H1 (cell line): ENCODE results near the gene ATPAF2. TPM values are rescaled to one million over a fixed set of nuclear protein-coding genes. Genes with fewer than 3 reads are reported as not detected.

Experiments
- BACH1 ChIP-seq: IDR thresholded peaks from 2 replicates; pipeline ENCODE4 v1.6.1; 2012; ENCODE audit warnings: low read length, improper control_type of control experiment
- CBX8 ChIP-seq: fragments of 300-800, 300-1000 bp; sonication (generic); IDR thresholded peaks from 2 replicates; pipeline ENCODE4 v1.7.1; 2016; ENCODE audit warnings: low read depth, low read length, borderline replicate concordance
- EZH2 ChIP-seq: fragments of 200-600 bp; sonication (generic); IDR thresholded peaks from 2 replicates; pipeline ENCODE4 v1.7.1; 2012; ENCODE audit warnings: low read depth, mild to moderate bottlenecking, moderate library complexity, low read length, inconsistent platforms; ENCODE audit not compliant: severe bottlenecking
- FOSL1 ChIP-seq: IDR thresholded peaks from 2 replicates; pipeline ENCODE4 v1.6.1; 2011; ENCODE audit warnings: mild to moderate bottlenecking, low read depth, low read length, moderate library complexity; ENCODE audit not compliant: insufficient read depth
- POU5F1 ChIP-seq: IDR thresholded peaks from 2 replicates; pipeline ENCODE4 v1.6.1; 2011; ENCODE audit warnings: low read depth, mild to moderate bottlenecking, low read length, moderate library complexity
- SUZ12 ChIP-seq: fragments of 200-600 bp; sonication (generic); IDR thresholded peaks from 2 replicates; pipeline ENCODE4 v1.6.1; 2012; ENCODE audit warnings: mild to moderate bottlenecking, inconsistent platforms, low read length, moderate library complexity, mixed read lengths
- TEAD4 ChIP-seq: IDR thresholded peaks from 2 replicates; pipeline ENCODE4 v1.6.1; 2012; ENCODE audit warnings: low read depth, low read length, inconsistent platforms, mixed read lengths
- polyA plus RNA-seq, 7 experiments: library from polyadenylated mRNA; depleted of rRNA in 3 of 7; stranded (reverse) in 5 of 7; unstranded in 2 of 7; fragments of >200 nt in 5 of 7; fragments of 200-250 nt in 2 of 7; gene quantifications; 1 replicate in 5 of 7; 2 replicates in 1 of 7; 4 replicates in 1 of 7; pipeline versions ENCODE4 v1.2.1 to v1.2.3, GENCODE V29; 2011 to 2013; ENCODE audit warnings: missing spikeins in 2 of 7, mixed read lengths in 2 of 7
- total RNA-seq: library from RNA; stranded (reverse); fragmentation: NEBNext Ultra II Directional; extraction: Animal tissue kit (Norgen Biotek cat#: 25700); gene quantifications from 2 replicates; pipeline ENCODE4 v1.2.1, GENCODE V29; 2021
- TF ChIP-seq, protein P1 (sequence below): fragments of 300-600 bp; sonication (generic); IDR thresholded peaks from 2 replicates; pipeline ENCODE4 v1.7.1; 2012; ENCODE audit warnings: low read length, moderate library complexity, mild to moderate bottlenecking, inconsistent platforms; ENCODE audit not compliant: insufficient replicate concordance

The ATPAF2 gene
- total and polyA plus RNA-seq, 2 of the 8 experiments (the other 6 are each of a cell fraction or from before 2014, with no cell fraction given): 19.6 to 22.9 TPM

DNA sequence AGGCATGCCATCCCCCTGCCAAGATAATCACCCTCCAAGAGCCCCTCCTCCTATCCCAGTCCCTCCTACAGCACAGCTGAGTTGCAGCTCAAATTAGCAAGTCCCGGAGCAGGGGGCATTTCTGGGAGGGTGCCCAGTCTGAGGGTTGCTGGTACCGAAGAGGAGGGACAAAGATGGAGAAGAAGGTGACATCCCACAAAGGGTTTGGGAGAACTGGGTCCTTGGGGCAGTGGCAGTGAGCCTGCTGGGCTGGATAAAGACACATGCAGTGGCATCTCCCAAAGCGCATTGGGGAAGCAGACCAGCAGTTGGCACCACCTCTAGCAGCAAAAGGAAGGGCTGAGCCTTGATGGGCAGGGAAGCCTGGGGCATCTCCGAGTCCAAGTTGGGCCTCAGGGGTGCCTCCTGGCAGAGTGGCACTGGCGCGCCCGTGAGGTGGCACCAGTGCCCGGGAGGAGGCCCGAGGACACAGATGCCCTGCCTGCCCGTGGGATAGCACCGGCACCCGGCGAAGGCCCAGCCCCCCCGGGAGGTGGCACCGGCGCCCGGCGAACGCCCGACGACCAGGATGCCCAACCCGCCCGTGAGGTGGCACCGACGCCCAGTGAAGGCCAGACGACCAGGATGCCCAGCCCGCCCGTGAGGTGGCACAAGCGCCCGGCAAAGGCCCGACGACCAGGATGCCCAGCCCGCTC lies 67.4 kb downstream of the ATPAF2 start (continued):
- TF ChIP-seq, protein P1, sequence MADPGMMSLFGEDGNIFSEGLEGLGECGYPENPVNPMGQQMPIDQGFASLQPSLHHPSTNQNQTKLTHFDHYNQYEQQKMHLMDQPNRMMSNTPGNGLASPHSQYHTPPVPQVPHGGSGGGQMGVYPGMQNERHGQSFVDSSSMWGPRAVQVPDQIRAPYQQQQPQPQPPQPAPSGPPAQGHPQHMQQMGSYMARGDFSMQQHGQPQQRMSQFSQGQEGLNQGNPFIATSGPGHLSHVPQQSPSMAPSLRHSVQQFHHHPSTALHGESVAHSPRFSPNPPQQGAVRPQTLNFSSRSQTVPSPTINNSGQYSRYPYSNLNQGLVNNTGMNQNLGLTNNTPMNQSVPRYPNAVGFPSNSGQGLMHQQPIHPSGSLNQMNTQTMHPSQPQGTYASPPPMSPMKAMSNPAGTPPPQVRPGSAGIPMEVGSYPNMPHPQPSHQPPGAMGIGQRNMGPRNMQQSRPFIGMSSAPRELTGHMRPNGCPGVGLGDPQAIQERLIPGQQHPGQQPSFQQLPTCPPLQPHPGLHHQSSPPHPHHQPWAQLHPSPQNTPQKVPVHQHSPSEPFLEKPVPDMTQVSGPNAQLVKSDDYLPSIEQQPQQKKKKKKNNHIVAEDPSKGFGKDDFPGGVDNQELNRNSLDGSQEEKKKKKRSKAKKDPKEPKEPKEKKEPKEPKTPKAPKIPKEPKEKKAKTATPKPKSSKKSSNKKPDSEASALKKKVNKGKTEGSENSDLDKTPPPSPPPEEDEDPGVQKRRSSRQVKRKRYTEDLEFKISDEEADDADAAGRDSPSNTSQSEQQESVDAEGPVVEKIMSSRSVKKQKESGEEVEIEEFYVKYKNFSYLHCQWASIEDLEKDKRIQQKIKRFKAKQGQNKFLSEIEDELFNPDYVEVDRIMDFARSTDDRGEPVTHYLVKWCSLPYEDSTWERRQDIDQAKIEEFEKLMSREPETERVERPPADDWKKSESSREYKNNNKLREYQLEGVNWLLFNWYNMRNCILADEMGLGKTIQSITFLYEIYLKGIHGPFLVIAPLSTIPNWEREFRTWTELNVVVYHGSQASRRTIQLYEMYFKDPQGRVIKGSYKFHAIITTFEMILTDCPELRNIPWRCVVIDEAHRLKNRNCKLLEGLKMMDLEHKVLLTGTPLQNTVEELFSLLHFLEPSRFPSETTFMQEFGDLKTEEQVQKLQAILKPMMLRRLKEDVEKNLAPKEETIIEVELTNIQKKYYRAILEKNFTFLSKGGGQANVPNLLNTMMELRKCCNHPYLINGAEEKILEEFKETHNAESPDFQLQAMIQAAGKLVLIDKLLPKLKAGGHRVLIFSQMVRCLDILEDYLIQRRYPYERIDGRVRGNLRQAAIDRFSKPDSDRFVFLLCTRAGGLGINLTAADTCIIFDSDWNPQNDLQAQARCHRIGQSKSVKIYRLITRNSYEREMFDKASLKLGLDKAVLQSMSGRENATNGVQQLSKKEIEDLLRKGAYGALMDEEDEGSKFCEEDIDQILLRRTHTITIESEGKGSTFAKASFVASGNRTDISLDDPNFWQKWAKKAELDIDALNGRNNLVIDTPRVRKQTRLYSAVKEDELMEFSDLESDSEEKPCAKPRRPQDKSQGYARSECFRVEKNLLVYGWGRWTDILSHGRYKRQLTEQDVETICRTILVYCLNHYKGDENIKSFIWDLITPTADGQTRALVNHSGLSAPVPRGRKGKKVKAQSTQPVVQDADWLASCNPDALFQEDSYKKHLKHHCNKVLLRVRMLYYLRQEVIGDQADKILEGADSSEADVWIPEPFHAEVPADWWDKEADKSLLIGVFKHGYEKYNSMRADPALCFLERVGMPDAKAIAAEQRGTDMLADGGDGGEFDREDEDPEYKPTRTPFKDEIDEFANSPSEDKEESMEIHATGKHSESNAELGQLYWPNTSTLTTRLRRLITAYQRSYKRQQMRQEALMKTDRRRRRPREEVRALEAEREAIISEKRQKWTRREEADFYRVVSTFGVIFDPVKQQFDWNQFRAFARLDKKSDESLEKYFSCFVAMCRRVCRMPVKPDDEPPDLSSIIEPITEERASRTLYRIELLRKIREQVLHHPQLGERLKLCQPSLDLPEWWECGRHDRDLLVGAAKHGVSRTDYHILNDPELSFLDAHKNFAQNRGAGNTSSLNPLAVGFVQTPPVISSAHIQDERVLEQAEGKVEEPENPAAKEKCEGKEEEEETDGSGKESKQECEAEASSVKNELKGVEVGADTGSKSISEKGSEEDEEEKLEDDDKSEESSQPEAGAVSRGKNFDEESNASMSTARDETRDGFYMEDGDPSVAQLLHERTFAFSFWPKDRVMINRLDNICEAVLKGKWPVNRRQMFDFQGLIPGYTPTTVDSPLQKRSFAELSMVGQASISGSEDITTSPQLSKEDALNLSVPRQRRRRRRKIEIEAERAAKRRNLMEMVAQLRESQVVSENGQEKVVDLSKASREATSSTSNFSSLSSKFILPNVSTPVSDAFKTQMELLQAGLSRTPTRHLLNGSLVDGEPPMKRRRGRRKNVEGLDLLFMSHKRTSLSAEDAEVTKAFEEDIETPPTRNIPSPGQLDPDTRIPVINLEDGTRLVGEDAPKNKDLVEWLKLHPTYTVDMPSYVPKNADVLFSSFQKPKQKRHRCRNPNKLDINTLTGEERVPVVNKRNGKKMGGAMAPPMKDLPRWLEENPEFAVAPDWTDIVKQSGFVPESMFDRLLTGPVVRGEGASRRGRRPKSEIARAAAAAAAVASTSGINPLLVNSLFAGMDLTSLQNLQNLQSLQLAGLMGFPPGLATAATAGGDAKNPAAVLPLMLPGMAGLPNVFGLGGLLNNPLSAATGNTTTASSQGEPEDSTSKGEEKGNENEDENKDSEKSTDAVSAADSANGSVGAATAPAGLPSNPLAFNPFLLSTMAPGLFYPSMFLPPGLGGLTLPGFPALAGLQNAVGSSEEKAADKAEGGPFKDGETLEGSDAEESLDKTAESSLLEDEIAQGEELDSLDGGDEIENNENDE: no peak
- TF ChIP-seq BACH1 (no peak), EZH2 (no peak), TEAD4 (no peak), SUZ12 (no peak), CBX8 (no peak), FOSL1 (no peak), POU5F1 (no peak)
- TF ChIP-seq, all 59 proteins: peak for 0
